GM12891 (cell line): ENCODE data around the gene CBR1.

Experiments used
- PAX5 ChIP-seq: IDR thresholded peaks from 2 replicates; pipeline ENCODE4 v1.6.1; 2011; ENCODE audit warnings: low read length, moderate library complexity, mild to moderate bottlenecking; ENCODE audit not compliant: insufficient read depth, severe bottlenecking
- POLR2A ChIP-seq: IDR thresholded peaks from 2 replicates; pipeline ENCODE4 v1.6.1; 2011; ENCODE audit warnings: low read depth, low read length, control low read depth
- POLR2AphosphoS5 ChIP-seq: IDR thresholded peaks from 2 replicates; pipeline ENCODE4 v1.6.1; 2011; ENCODE audit warnings: low read depth, low read length, control low read depth
- POU2F2 ChIP-seq: IDR thresholded peaks from 2 replicates; pipeline ENCODE4 v1.6.1; 2011; ENCODE audit warnings: low read depth, mild to moderate bottlenecking, control low read depth, low read length, moderate library complexity
- SPI1 ChIP-seq: IDR thresholded peaks from 2 replicates; pipeline ENCODE4 v1.6.1; 2011; ENCODE audit warnings: low read depth, low read length, control low read depth
- TAF1 ChIP-seq: IDR thresholded peaks from 2 replicates; pipeline ENCODE4 v1.6.1; 2011; ENCODE audit warnings: low read depth, low read length, control low read depth

DNA sequence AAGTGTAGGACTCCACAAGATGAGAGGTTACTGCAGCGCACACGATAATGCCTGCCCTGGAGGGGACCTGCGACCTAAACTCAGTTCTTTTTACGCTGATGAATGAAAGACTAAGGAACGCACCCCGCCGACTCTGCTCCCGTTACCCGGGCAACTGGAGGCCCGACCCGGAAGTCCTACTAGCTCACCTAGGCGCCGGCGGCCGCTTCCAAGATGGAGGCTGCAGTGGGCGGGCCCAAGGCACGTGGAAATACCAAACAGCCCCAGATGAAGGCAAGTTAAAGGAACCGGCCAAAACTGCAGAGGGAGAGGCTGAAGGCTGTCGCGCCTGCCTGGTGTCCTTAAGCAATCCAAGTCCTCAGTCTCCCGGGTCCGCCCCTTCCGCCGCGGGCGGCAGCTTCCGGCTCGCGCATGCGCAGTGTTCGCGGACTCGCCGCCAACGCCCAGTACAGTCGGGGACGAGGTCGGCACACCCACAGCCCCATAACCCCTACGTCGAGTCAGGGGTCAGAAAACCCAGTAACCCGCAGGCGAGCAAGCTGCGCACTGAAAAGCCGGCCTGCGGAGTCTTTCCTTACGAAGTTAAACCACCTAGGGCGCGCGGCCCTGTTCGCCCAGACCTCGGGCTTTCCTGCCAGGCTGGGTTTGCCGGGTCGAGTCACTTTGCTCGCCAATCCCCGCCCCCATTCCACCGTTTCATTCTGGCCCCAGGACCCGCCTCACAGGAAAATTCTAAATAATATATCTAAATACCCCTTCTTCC, 9.5 kb upstream of the CBR1 start, which contains the start of gene SETD4:
- TF ChIP-seq POLR2A = peak; percentile 88
- TF ChIP-seq SPI1 = 0 out of 2 replicates have a peak, but pooled peaks have one; percentile 4
- peak; percentile 88 for TF ChIP-seq POLR2AphosphoS5
- TF ChIP-seq TAF1 = no peak; the same call in none of the 2 replicates
- TF ChIP-seq POU2F2 = no peak
- no peak for TF ChIP-seq PAX5
